ENCODE measurements around the gene SLC35B1. TPM values are rescaled to one million over a fixed set of nuclear protein-coding genes. Genes with fewer than 3 reads are reported as not detected.

Gene SLC35B1
- polyA plus RNA-seq, 1 donor (not counting 4 experiments of a cell fraction or from before 2014, with no cell fraction given): 71.6 TPM

- Histone ChIP-seq H3K27ac (ENCODE audit: control insufficient read depth, insufficient read depth, low read length) (no peak overlapping the region), H3K27me3 (ENCODE audit: control insufficient read depth, extremely low read depth, insufficient read depth, low read length) (no peaks in the 10 kb centered on the region), H3K79me2 (ENCODE audit: control insufficient read depth, insufficient read depth, low read length) (peaks cover 22% of the 10 kb centered on the region), H3K4me2 (ENCODE audit: control insufficient read depth, extremely low read depth, insufficient read depth, low read depth, low read length) (no peak overlapping the region), H3K9ac (ENCODE audit: control insufficient read depth, extremely low read depth, insufficient read depth, low read length) (no peak overlapping the region), H3K9me1 (ENCODE audit: control insufficient read depth, extremely low read depth, insufficient read depth, low read length) (no peaks in the 10 kb centered on the region), H3K9me3 (ENCODE audit: control insufficient read depth, low read depth, low read length) (no peaks in the 10 kb centered on the region), H3K4me3 (ENCODE audit: control insufficient read depth in 2 of 3, extremely low read depth in 1 of 3, insufficient read depth in 2 of 3, low read depth in 1 of 3, low read length in 3 of 3) (no peak overlapping the region), H2AFZ (ENCODE audit: control insufficient read depth, low read length) (no peak overlapping the region), H3K36me3 (ENCODE audit: control insufficient read depth in 2 of 2, extremely low read depth in 1 of 2, insufficient read depth in 2 of 2, low read length in 2 of 2) (no peaks in the 10 kb centered on the region), H4K20me1 (ENCODE audit: control insufficient read depth, extremely low read depth, insufficient read depth, low read length) (no peaks in the 10 kb centered on the region), H3K4me1 (ENCODE audit: control insufficient read depth, extremely low read depth, insufficient read depth, low read length) (no peaks in the 10 kb centered on the region)
- DNase-seq (ENCODE audit: low read depth, low spot score) (no peak), FAIRE-seq (no peak)
- dilution Hi-C loops (cut with MboI; ENCODE audit: extremely low pct_ligation_motif_present, low sequenced_read_pairs): no loop called here
- TF ChIP-seq EZH2 (IDR thresholded peaks at IDR 0.05; ENCODE audit: low read length) (no peak), CTCF (optimal IDR thresholded peaks at IDR 0.05 in 1 of 3, IDR thresholded peaks at IDR 0.05 in 1 of 3, conservative IDR thresholded peaks at IDR 0.05 in 1 of 3; ENCODE audit: extremely low read depth in 1 of 3, insufficient read depth in 2 of 3, low read length in 3 of 3) (no peak)
These were observed 43.0 kb downstream of the SLC35B1 start for GRCh38 chr17:49664706-49665211.

- Histone ChIP-seq H3K4me2 (ENCODE audit: control insufficient read depth, extremely low read depth, insufficient read depth, low read depth, low read length) (no peak overlapping the region), H3K4me3 (ENCODE audit: control insufficient read depth in 2 of 3, extremely low read depth in 1 of 3, insufficient read depth in 2 of 3, low read depth in 1 of 3, low read length in 3 of 3) (no peak overlapping the region), H3K9ac (ENCODE audit: control insufficient read depth, extremely low read depth, insufficient read depth, low read length) (no peak overlapping the region), H3K9me1 (ENCODE audit: control insufficient read depth, extremely low read depth, insufficient read depth, low read length) (no peaks in the 10 kb centered on the region), H3K27me3 (ENCODE audit: control insufficient read depth, extremely low read depth, insufficient read depth, low read length) (no peaks in the 10 kb centered on the region), H3K36me3 (ENCODE audit: control insufficient read depth in 2 of 2, extremely low read depth in 1 of 2, insufficient read depth in 2 of 2, low read length in 2 of 2) (no peaks in the 10 kb centered on the region), H3K4me1 (ENCODE audit: control insufficient read depth, extremely low read depth, insufficient read depth, low read length) (no peaks in the 10 kb centered on the region), H3K9me3 (ENCODE audit: control insufficient read depth, low read depth, low read length) (no peaks in the 10 kb centered on the region), H3K79me2 (ENCODE audit: control insufficient read depth, insufficient read depth, low read length) (peaks cover 18% of the 10 kb centered on the region), H4K20me1 (ENCODE audit: control insufficient read depth, extremely low read depth, insufficient read depth, low read length) (no peaks in the 10 kb centered on the region), H3K27ac (ENCODE audit: control insufficient read depth, insufficient read depth, low read length) (no peak overlapping the region), H2AFZ (ENCODE audit: control insufficient read depth, low read length) (no peak overlapping the region)
- FAIRE-seq: no peak
- TF ChIP-seq EZH2 (IDR thresholded peaks at IDR 0.05; ENCODE audit: low read length): no peak
- no peak for TF ChIP-seq CTCF (optimal IDR thresholded peaks at IDR 0.05 in 1 of 3, IDR thresholded peaks at IDR 0.05 in 1 of 3, conservative IDR thresholded peaks at IDR 0.05 in 1 of 3; ENCODE audit: extremely low read depth in 1 of 3, insufficient read depth in 2 of 3, low read length in 3 of 3)
- dilution Hi-C loops (cut with MboI; ENCODE audit: extremely low pct_ligation_motif_present, low sequenced_read_pairs): no loop called here
- DNase-seq (ENCODE audit: low read depth, low spot score): no peak
These were observed 47.9 kb downstream of the SLC35B1 start for GRCh38 chr17:49659661-49660382.

Data from keratinocyte (primary cell).